Gastrocnemius medialis (tissue), 4 donors: ENCODE results near the gene SGMS1. TPM values are rescaled to one million over a fixed set of nuclear protein-coding genes. Genes with fewer than 3 reads are reported as not detected.
"Not testable (repeated sequence)": the region's sequence is repeated elsewhere in the genome, so short reads cannot be mapped to it uniquely, and the experiment has no call there.

Source experiments
- ATAC-seq, 2 donors: fragments of 150-250 bp; one replicate each; pipeline ENCODE4 v1.9.1; 2016
- DNase-seq, 2 donors: peaks; one replicate each; pipeline ENCODE4 v3.0.0-alpha.2; 2019
- H3K27ac ChIP-seq, 4 donors: fragments of 200-600 bp; sonication (generic); 1 replicate in 1 of 4; 2 replicates in 3 of 4; pipeline ENCODE4 v1.5.1; 2016 to 2018; ENCODE audit warnings: mild to moderate bottlenecking in 2 of 4, moderate library complexity in 1 of 4
- H3K27me3 ChIP-seq, 3 donors: fragments of 200-600 bp; sonication (generic) in 2 of 3; 1 replicate in 1 of 3; 2 replicates in 2 of 3; pipeline versions ENCODE4 v1.5.1 to v1.6.0; 2016 to 2019; ENCODE audit warnings: mild to moderate bottlenecking in 1 of 3, moderate library complexity in 1 of 3
- H3K36me3 ChIP-seq, 2 donors: fragments of 200-600 bp; sonication (generic) in 1 of 2; one replicate each; pipeline ENCODE4 v1.5.1; 2017 to 2018
- H3K4me1 ChIP-seq, 2 donors: fragments of 200-600 bp; sonication (generic) in 1 of 2; one replicate each; pipeline ENCODE4 v1.5.1; 2016 to 2017; ENCODE audit warnings: mild to moderate bottlenecking in 2 of 2
- H3K4me3 ChIP-seq, 4 donors: fragments of 200-600 bp; sonication (generic) in 3 of 4; 1 replicate in 1 of 4; 2 replicates in 3 of 4; pipeline ENCODE4 v1.5.1; 2016 to 2019; ENCODE audit warnings: mild to moderate bottlenecking in 2 of 4
- H3K9me3 ChIP-seq, 3 donors: fragments of 200-600 bp; sonication (generic) in 2 of 3; 1 replicate in 1 of 3; 2 replicates in 2 of 3; pipeline ENCODE4 v1.5.1; 2016 to 2019
- POLR2A ChIP-seq, 2 donors: fragments of 450-650 bp; IDR thresholded peaks; one replicate each; pipeline ENCODE4 v1.6.1; 2017; ENCODE audit warnings: antibody characterized with exemption in 2 of 2, mild to moderate bottlenecking in 2 of 2, moderate library complexity in 2 of 2
- in situ Hi-C, 4 donors: fragments of 200-750 bp; cut with MboI; loops; one replicate each; pipeline versions ENCODE4 v1.15.0 to v1.8.0; 2017; ENCODE audit warnings: low sequenced_read_pairs in 4 of 4
- intact Hi-C: fragments of 100-400 bp; cut with DNase I; formaldehyde crosslinking; loops from one replicate; pipeline ENCODE4 v1.15.1; 2023; ENCODE audit warnings: low total_unique reads
- total RNA-seq, 4 donors: library from RNA; depleted of rRNA; stranded (reverse); fragments of >200 nt; gene quantifications; one replicate each; pipeline versions ENCODE4 v1.1.0 to v1.2.3, GENCODE V29; 2016
- TF ChIP-seq, protein P1 (sequence below), 5 experiments: fragments of 450-650 bp in 3 of 5; fragments of 200-600 bp in 2 of 5; sonication (generic) in 2 of 5; IDR thresholded peaks in 4 of 5; conservative IDR thresholded peaks in 1 of 5; 1 replicate in 4 of 5; 2 replicates in 1 of 5; pipeline ENCODE4 v1.5.1; 2016 to 2019; ENCODE audit warnings: antibody characterized with exemption in 5 of 5, mild to moderate bottlenecking in 3 of 5, moderate library complexity in 3 of 5

Gene SGMS1
- total RNA-seq = 10 to 100 TPM; 17.6 to 30.7 (median 25.0) TPM

- Histone ChIP-seq H3K27ac (peak within 1 kb of the TSS; percentile 94 to 100 (median 98)), H3K27me3 (no peaks in the 10 kb centered on the region), H3K9me3 (no peaks in the 10 kb centered on the region), H3K36me3 (no peaks in the 10 kb centered on the region), H3K4me1 (peaks cover 15 to 31% of the 10 kb centered on the region in 2 donors), H3K4me3 (peak within 1 kb of the TSS; percentile 73 to 90 (median 84))
- peak; percentile 79 to 81 for DNase-seq
- peak; percentile 57 for ATAC-seq
- peak; percentile 68 to 77 for TF ChIP-seq POLR2A (IDR thresholded peaks at IDR 0.05)
- TF ChIP-seq, protein P1, sequence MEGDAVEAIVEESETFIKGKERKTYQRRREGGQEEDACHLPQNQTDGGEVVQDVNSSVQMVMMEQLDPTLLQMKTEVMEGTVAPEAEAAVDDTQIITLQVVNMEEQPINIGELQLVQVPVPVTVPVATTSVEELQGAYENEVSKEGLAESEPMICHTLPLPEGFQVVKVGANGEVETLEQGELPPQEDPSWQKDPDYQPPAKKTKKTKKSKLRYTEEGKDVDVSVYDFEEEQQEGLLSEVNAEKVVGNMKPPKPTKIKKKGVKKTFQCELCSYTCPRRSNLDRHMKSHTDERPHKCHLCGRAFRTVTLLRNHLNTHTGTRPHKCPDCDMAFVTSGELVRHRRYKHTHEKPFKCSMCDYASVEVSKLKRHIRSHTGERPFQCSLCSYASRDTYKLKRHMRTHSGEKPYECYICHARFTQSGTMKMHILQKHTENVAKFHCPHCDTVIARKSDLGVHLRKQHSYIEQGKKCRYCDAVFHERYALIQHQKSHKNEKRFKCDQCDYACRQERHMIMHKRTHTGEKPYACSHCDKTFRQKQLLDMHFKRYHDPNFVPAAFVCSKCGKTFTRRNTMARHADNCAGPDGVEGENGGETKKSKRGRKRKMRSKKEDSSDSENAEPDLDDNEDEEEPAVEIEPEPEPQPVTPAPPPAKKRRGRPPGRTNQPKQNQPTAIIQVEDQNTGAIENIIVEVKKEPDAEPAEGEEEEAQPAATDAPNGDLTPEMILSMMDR (IDR thresholded peaks at IDR 0.05 in 4 of 5, conservative IDR thresholded peaks at IDR 0.05 in 1 of 5) = no peak
- intact Hi-C loops = loop anchor here (1.0 to 10.0 kb wide), 7 partner anchors 206 to 1089 kb away; partner anchors contain the start of genes CSTF2T, ERCC6, PARG and TIMM23B
- in situ Hi-C loops = loop anchor here in 1 of 4 donors (25.0 kb wide), 1 partner anchor 212 kb away; no protein-coding TSS in a partner anchor
These were observed at the start of gene SGMS1 for GRCh38 chr10:50623663-50624412. Gene SGMS1, minus strand, starts transcription at chr10:50623956. Its CDS starts 279,842 bp downstream, at chr10:50344114.

- H3K4me3 ChIP-seq, DNase-seq, H3K27ac ChIP-seq, H3K4me1 ChIP-seq, in situ Hi-C loops, H3K27me3 ChIP-seq, H3K36me3 ChIP-seq, intact Hi-C loops, H3K9me3 ChIP-seq, ATAC-seq: not testable (repeated sequence)
These were observed 48.4 kb upstream of the SGMS1 start for GRCh38 chr10:50672152-50672551.

- H3K9me3 ChIP-seq, H3K27ac ChIP-seq, in situ Hi-C loops, DNase-seq, H3K27me3 ChIP-seq, H3K36me3 ChIP-seq, ATAC-seq, H3K4me3 ChIP-seq, intact Hi-C loops, H3K4me1 ChIP-seq: not testable (repeated sequence)
These were observed 47.9 kb upstream of the SGMS1 start for GRCh38 chr10:50671645-50672044.

GRCh38 chr10:50669957-50670356 lies 46.2 kb upstream of the SGMS1 start:
- DNase-seq, ATAC-seq, H3K36me3 ChIP-seq, in situ Hi-C loops, H3K27ac ChIP-seq, H3K4me3 ChIP-seq, H3K9me3 ChIP-seq, intact Hi-C loops, H3K4me1 ChIP-seq, H3K27me3 ChIP-seq: not testable (repeated sequence)

- in situ Hi-C loops, H3K4me3 ChIP-seq, intact Hi-C loops, ATAC-seq, H3K36me3 ChIP-seq, H3K27me3 ChIP-seq, DNase-seq, H3K27ac ChIP-seq, H3K4me1 ChIP-seq, H3K9me3 ChIP-seq: not testable (repeated sequence)
These were observed 43.6 kb upstream of the SGMS1 start for GRCh38 chr10:50667353-50667752.

GRCh38 chr10:50662420-50662819 lies 38.7 kb upstream of the SGMS1 start:
- not testable (repeated sequence) for ATAC-seq

DNA sequence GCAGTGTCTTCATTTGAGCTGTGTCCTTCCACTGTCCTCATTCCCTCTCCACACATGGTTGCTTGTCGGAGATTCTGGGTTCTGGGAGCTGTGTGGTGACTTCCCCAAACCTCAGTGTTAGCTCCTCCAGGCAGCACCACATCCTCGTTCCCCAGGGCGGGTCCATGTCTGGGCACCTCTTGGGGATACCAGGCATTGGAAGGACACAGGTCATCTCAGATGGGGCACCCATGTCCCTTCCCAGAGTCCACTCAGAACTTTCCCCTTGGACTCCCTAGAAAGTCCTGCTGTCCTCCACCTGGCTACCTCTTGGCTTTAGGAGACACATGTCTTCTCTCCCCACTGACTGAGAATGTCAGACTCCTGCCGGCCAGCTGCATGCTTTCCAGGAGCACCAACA lies 37.8 kb upstream of the SGMS1 start:
- DNase-seq, in situ Hi-C loops, H3K27ac ChIP-seq, intact Hi-C loops, H3K4me1 ChIP-seq, ATAC-seq, H3K36me3 ChIP-seq, H3K27me3 ChIP-seq, H3K4me3 ChIP-seq, H3K9me3 ChIP-seq: not testable (repeated sequence)

More at GRCh38 chr10:50662420-50662819, 38.7 kb upstream of the SGMS1 start:
- H3K9me3 ChIP-seq, in situ Hi-C loops, DNase-seq, H3K4me3 ChIP-seq, H3K36me3 ChIP-seq, H3K27me3 ChIP-seq, H3K27ac ChIP-seq, intact Hi-C loops, H3K4me1 ChIP-seq: not testable (repeated sequence)

GRCh38 chr10:50659865-50660730 lies 36.3 kb upstream of the SGMS1 start:
- not testable (repeated sequence) for ATAC-seq

DNA sequence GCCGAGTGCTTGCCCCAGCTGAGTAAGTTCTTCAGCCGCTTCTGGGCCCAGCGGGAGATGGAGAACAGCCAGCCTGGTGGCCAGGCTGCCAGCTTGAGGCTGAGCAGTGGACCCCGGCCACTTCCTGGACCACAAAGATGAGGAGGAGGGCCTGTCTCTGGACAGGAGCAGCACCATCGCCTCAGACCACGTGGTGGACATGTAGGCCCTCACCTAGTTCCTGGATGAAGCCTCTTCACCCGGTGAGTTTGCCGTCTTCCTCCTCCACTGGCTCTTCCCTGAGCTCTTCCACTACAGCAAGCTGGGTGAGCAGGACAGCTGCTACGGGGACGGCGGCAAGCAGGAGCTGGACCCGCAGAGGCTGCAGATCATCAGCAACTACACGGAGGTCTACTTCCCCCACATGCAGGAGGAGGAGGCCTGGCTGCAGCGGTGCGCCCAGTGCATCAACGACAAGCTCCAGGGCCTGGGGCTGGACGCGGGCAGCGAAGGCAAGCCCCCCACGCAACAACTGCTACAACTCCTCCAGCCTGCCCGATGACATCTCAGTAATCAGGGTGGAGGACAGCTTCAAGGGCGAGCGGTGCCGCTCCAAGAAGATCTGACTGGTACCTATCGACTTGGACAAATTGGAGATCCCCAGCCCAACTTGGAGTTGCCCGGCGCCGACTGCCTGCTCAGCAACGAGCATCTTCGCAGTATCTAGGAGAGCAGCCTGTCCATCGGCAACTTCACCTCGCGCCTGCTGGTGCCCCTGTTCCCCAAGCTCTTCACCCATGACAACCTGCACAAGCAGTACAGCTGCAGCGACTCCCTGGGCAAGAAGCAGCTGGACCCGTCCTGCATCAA lies 35.5 kb upstream of the SGMS1 start:
- H3K9me3 ChIP-seq, ATAC-seq, H3K27me3 ChIP-seq, H3K36me3 ChIP-seq, in situ Hi-C loops, H3K27ac ChIP-seq, H3K4me1 ChIP-seq, intact Hi-C loops, DNase-seq, H3K4me3 ChIP-seq: not testable (repeated sequence)

More at GRCh38 chr10:50659865-50660730, 36.3 kb upstream of the SGMS1 start:
- peak overlapping the region in 1 of 4 donors; percentile 16 for H3K4me3 ChIP-seq
- H3K4me1 ChIP-seq, intact Hi-C loops, H3K27ac ChIP-seq, H3K27me3 ChIP-seq, DNase-seq, in situ Hi-C loops, H3K9me3 ChIP-seq, H3K36me3 ChIP-seq: not testable (repeated sequence)
